GM21619 (cell line): ENCODE measurements around the gene HOXD8.

ENCODE experiments used
- ATAC-seq: cut with Tn5 transposase; IDR thresholded peaks from one replicate; pipeline ENCODE4 v1.9.1; 2021; ENCODE audit not compliant: unreplicated experiment

The HOXD8 gene

GRCh38 chr2:176114930-176115625, 14.4 kb upstream of the HOXD8 start:
- ATAC-seq, result no peak

GRCh38 chr2:176115883-176116813, 13.4 kb upstream of the HOXD8 start, which contains the start of gene HOXD10:
Gene HOXD10 (plus strand): TSS chr2:176116778. CDS start chr2:176116834, 56 bp downstream.
- no peak for ATAC-seq

- no peak for ATAC-seq
Observed at GRCh38 chr2:176117162-176117822, 12.2 kb upstream of the HOXD8 start.

- ATAC-seq, result no peak
Observed at GRCh38 chr2:176117823-176118371, 11.6 kb upstream of the HOXD8 start.

GRCh38 chr2:176118601-176119339, 10.7 kb upstream of the HOXD8 start:
- no peak for ATAC-seq

- ATAC-seq, result no peak
Observed at GRCh38 chr2:176120364-176121189, 8.9 kb upstream of the HOXD8 start.

GRCh38 chr2:176121190-176122051, 8.1 kb upstream of the HOXD8 start:
- no peak for ATAC-seq

- ATAC-seq, result no peak
Observed at GRCh38 chr2:176122052-176122682, 7.3 kb upstream of the HOXD8 start.

GRCh38 chr2:176122683-176123410, 6.7 kb upstream of the HOXD8 start, which contains the start of gene HOXD9:
Gene HOXD9 (plus strand): TSS chr2:176122719. CDS start chr2:176122769, 50 bp downstream.
- ATAC-seq, result no peak

GRCh38 chr2:176123411-176124109, 5.9 kb upstream of the HOXD8 start:
- ATAC-seq, result no peak

GRCh38 chr2:176124110-176124946, 5.2 kb upstream of the HOXD8 start:
- ATAC-seq, result no peak

- ATAC-seq, result no peak
Observed at GRCh38 chr2:176124947-176125771, 4.3 kb upstream of the HOXD8 start.

- no peak for ATAC-seq
Observed at GRCh38 chr2:176125772-176126054, 3.8 kb upstream of the HOXD8 start.

GRCh38 chr2:176126929-176127773, 2.4 kb upstream of the HOXD8 start:
- ATAC-seq, result no peak

GRCh38 chr2:176127774-176128072, 1.8 kb upstream of the HOXD8 start:
- ATAC-seq, result no peak
